Calu3 (cell line): Measurements from ENCODE around the gene CROCC. TPM values are rescaled to one million over a fixed set of nuclear protein-coding genes. Genes with fewer than 3 reads are reported as not detected.

Experiments
- BruUV-seq: library from RNA; stranded (reverse); fragments of 400-500 nt; replicated peaks from 2 replicates; lab custom pipeline; 2021; lab: Mats Ljungman, UMichigan
- CTCF ChIA-PET: fragments of 300-600 bp; sonication (Branson Sonifier 250); formaldehyde crosslinking; loops from one replicate; lab custom pipeline; 2022; ENCODE audit warnings: antibody characterized with exemption; lab: Charles Lee
- DNase-seq: peaks from one replicate; pipeline ENCODE4 v3.0.0; 2022
- H3K27ac Mint-ChIP-seq: one replicate; pipeline ENCODE4 v1.8.0; 2022; ENCODE audit warnings: mixed read lengths; ENCODE audit not compliant: unreplicated experiment
- H3K27me3 Mint-ChIP-seq: one replicate; pipeline ENCODE4 v1.8.0; 2022; ENCODE audit warnings: mixed read lengths; ENCODE audit not compliant: unreplicated experiment
- H3K36me3 Mint-ChIP-seq: one replicate; pipeline ENCODE4 v1.8.0; 2022; ENCODE audit warnings: mild to moderate bottlenecking, moderate library complexity, mixed read lengths; ENCODE audit not compliant: insufficient read depth, unreplicated experiment
- H3K4me1 Mint-ChIP-seq: one replicate; pipeline ENCODE4 v1.8.0; 2022; ENCODE audit warnings: mild to moderate bottlenecking, low read depth, mixed read lengths; ENCODE audit not compliant: unreplicated experiment
- H3K4me3 Mint-ChIP-seq: one replicate; pipeline ENCODE4 v1.8.0; 2022; ENCODE audit warnings: mild to moderate bottlenecking, low read depth, moderate library complexity, mixed read lengths; ENCODE audit not compliant: unreplicated experiment
- H3K9me3 Mint-ChIP-seq: one replicate; pipeline ENCODE4 v1.8.0; 2022; ENCODE audit warnings: low read depth, mixed read lengths; ENCODE audit not compliant: unreplicated experiment
- CTCF ChIP-seq: fragments of 200-600 bp; IDR thresholded peaks from one replicate; pipeline ENCODE4 v1.8.0; 2022; ENCODE audit warnings: antibody characterized with exemption; ENCODE audit not compliant: unreplicated experiment
- intact Hi-C: fragments of 100-400 bp; cut with micrococcal nuclease; formaldehyde crosslinking; loops from one replicate; pipeline ENCODE4 v1.10.0; 2022; ENCODE audit not compliant: unreplicated experiment
- total RNA-seq: library from RNA; stranded (reverse); gene quantifications from 2 replicates; pipeline ENCODE4 v1.2.3, GENCODE V29; 2022

Gene CROCC
- total RNA-seq, 1 experiment from 2014 or later: 12.0 TPM

- no peak overlapping the region for H3K4me3 Mint-ChIP-seq
- H3K27ac Mint-ChIP-seq: no peak overlapping the region
- BruUV-seq: no TSS peak
- no peaks in the 10 kb centered on the region for H3K9me3 Mint-ChIP-seq
- intact Hi-C loops: no loop called here
- no peak for DNase-seq
- no peaks in the 10 kb centered on the region for H3K27me3 Mint-ChIP-seq
- peaks cover 7% of the 10 kb centered on the region for H3K36me3 Mint-ChIP-seq
- CTCF ChIA-PET: no interaction called here
- peaks cover 3% of the 10 kb centered on the region for H3K4me1 Mint-ChIP-seq
- no peak for TF ChIP-seq CTCF
Observed at GRCh38 chr1:17017435-17017834, 95.7 kb downstream of the CROCC start.

- Mint-ChIP-seq H3K27ac (no peak overlapping the region), H3K4me1 (no peaks in the 10 kb centered on the region), H3K4me3 (no peak overlapping the region), H3K36me3 (peaks cover 7% of the 10 kb centered on the region), H3K9me3 (no peaks in the 10 kb centered on the region), H3K27me3 (no peaks in the 10 kb centered on the region)
- no peak for TF ChIP-seq CTCF
- CTCF ChIA-PET: no interaction called here
- DNase-seq: no peak
- BruUV-seq: no TSS peak
- intact Hi-C loops: no loop called here
Observed at GRCh38 chr1:17018849-17019248, 97.1 kb downstream of the CROCC start.

GRCh38 chr1:17020502-17020901 is 98.8 kb downstream of the CROCC start:
- CTCF ChIA-PET: no interaction called here
- no peak overlapping the region for H3K27ac Mint-ChIP-seq
- no peaks in the 10 kb centered on the region for H3K27me3 Mint-ChIP-seq
- no peaks in the 10 kb centered on the region for H3K4me1 Mint-ChIP-seq
- TF ChIP-seq CTCF: no peak
- BruUV-seq: no TSS peak
- H3K9me3 Mint-ChIP-seq: no peaks in the 10 kb centered on the region
- peaks cover 7% of the 10 kb centered on the region for H3K36me3 Mint-ChIP-seq
- intact Hi-C loops: no loop called here
- H3K4me3 Mint-ChIP-seq: no peak overlapping the region
- DNase-seq: no peak

- CTCF ChIA-PET: no interaction called here
- H3K27ac Mint-ChIP-seq: no peak overlapping the region
- H3K27me3 Mint-ChIP-seq: no peaks in the 10 kb centered on the region
- no peak for TF ChIP-seq CTCF
- H3K36me3 Mint-ChIP-seq: peaks cover 7% of the 10 kb centered on the region
- no peak overlapping the region for H3K4me3 Mint-ChIP-seq
- DNase-seq: no peak
- intact Hi-C loops: no loop called here
- no peaks in the 10 kb centered on the region for H3K9me3 Mint-ChIP-seq
- H3K4me1 Mint-ChIP-seq: no peaks in the 10 kb centered on the region
- BruUV-seq: no TSS peak
Observed at GRCh38 chr1:17021896-17022295, 100.2 kb downstream of the CROCC start.

Other genes with a start within 250 kb of the CROCC start
- gene RNU1-4, start 181.4 kb upstream of the CROCC start, total RNA-seq: 1,678 and 1,905 TPM in 2 replicates
- gene RNU1-2, start 26.0 kb upstream of the CROCC start, total RNA-seq: 1,678 and 1,905 TPM in 2 replicates
- 0.50 and 1.2 TPM in 2 replicates for gene MFAP2, start 58.7 kb downstream of the CROCC start, total RNA-seq
- gene ATP13A2, start 90.0 kb downstream of the CROCC start, total RNA-seq: 33.4 and 37.6 TPM in 2 replicates
- 70.1 TPM in 2 replicates for gene SDHB, start 132.1 kb downstream of the CROCC start, total RNA-seq
- 1.3 and 2.7 TPM in 2 replicates for gene PADI2, start 197.5 kb downstream of the CROCC start, total RNA-seq